Thyroid gland (tissue), 4 donors: ENCODE results near the gene RRP9. TPM values are rescaled to one million over a fixed set of nuclear protein-coding genes. Genes with fewer than 3 reads are reported as not detected.

Source experiments
- DNase-seq, 2 donors: peaks; one replicate each; pipeline ENCODE4 v3.0.0-alpha.2; 2019
- H3K27ac ChIP-seq, 3 donors: fragments of 200-600 bp; sonication (generic); 1 replicate in 2 of 3; 2 replicates in 1 of 3; pipeline ENCODE4 v1.5.1; 2016 to 2019; ENCODE audit warnings: mild to moderate bottlenecking in 1 of 3, moderate library complexity in 1 of 3
- H3K27me3 ChIP-seq: fragments of 200-600 bp; sonication (generic); one replicate; pipeline ENCODE4 v1.5.1; 2019
- H3K36me3 ChIP-seq, 2 donors: fragments of 200-600 bp; sonication (generic); one replicate each; pipeline ENCODE4 v1.5.1; 2016 to 2019
- H3K4me1 ChIP-seq, 2 donors: fragments of 200-600 bp; sonication (generic); one replicate each; pipeline ENCODE4 v1.5.1; 2017 to 2019
- H3K4me3 ChIP-seq, 3 donors: fragments of 200-600 bp; sonication (generic); replicated peaks in 1 of 3; 1 replicate in 2 of 3; 2 replicates in 1 of 3; pipeline ENCODE4 v1.5.1; 2016; ENCODE audit warnings: mild to moderate bottlenecking in 1 of 3
- H3K9me3 ChIP-seq: fragments of 200-600 bp; sonication (generic); one replicate; pipeline ENCODE4 v1.5.1; 2017
- POLR2A ChIP-seq, 2 donors: fragments of 450-650 bp; IDR thresholded peaks; one replicate each; pipeline ENCODE4 v1.6.1; 2017; ENCODE audit warnings: antibody characterized with exemption in 2 of 2, mild to moderate bottlenecking in 2 of 2, moderate library complexity in 1 of 2
- WGBS, 2 donors: methylation state at CpG; one replicate each; pipeline ENCODE4 v1.1.5; 2017; 5-methylcytosine and 5-hydroxymethylcytosine counted together
- intact Hi-C: fragments of 100-400 bp; cut with DNase I; formaldehyde crosslinking; loops from one replicate; pipeline ENCODE4 v1.15.1; 2023
- total RNA-seq, 4 donors: library from RNA; depleted of rRNA; stranded (reverse); fragments of >200 nt; gene quantifications; one replicate each; pipeline ENCODE4 v1.2.3, GENCODE V29; 2016
- TF ChIP-seq, protein P1 (sequence below), 6 experiments: fragments of 200-600 bp in 3 of 6; fragments of 450-650 bp in 3 of 6; sonication (generic) in 3 of 6; IDR thresholded peaks; one replicate each; pipeline ENCODE4 v1.5.1; 2016 to 2019; ENCODE audit warnings: antibody characterized with exemption in 6 of 6, mild to moderate bottlenecking in 2 of 6, inconsistent platforms in 1 of 6, moderate library complexity in 1 of 6

Gene RRP9
- total RNA-seq, 4 donors from 2014 or later, result 7.3 to 14.4 (median 11.9) TPM

DNA sequence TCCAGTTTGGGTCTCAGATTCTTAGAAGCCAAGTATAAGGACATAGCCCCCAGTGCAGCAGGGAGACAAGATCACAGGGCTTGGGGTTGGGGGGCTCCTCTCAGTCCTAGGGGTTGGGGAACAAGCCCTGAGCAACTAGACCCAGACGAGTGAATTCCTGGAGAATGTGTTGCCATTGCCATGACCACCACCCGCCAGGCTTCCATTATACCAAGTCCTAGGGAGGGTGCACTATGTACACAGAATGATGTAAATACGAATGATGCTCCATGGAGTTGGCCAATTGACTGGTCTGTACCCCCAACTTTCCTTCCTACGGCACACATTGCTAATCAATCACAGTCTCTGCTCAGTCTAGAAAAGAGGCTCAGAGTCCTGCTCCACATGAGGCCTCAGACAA, 47.3 kb downstream of the RRP9 start:
- no peak for DNase-seq
- no peak overlapping the region for H3K4me3 ChIP-seq
- H3K27me3 ChIP-seq, result no peaks in the 10 kb centered on the region
- H3K36me3 ChIP-seq, result no peaks in the 10 kb centered on the region
- H3K4me1 ChIP-seq, result no peaks in the 10 kb centered on the region
- WGBS, 2 donors, result 80 to 90% methylated on average over 4 of the region's 4 CpGs
- no peak for TF ChIP-seq POLR2A (IDR thresholded peaks at IDR 0.05)
- TF ChIP-seq, protein P1, sequence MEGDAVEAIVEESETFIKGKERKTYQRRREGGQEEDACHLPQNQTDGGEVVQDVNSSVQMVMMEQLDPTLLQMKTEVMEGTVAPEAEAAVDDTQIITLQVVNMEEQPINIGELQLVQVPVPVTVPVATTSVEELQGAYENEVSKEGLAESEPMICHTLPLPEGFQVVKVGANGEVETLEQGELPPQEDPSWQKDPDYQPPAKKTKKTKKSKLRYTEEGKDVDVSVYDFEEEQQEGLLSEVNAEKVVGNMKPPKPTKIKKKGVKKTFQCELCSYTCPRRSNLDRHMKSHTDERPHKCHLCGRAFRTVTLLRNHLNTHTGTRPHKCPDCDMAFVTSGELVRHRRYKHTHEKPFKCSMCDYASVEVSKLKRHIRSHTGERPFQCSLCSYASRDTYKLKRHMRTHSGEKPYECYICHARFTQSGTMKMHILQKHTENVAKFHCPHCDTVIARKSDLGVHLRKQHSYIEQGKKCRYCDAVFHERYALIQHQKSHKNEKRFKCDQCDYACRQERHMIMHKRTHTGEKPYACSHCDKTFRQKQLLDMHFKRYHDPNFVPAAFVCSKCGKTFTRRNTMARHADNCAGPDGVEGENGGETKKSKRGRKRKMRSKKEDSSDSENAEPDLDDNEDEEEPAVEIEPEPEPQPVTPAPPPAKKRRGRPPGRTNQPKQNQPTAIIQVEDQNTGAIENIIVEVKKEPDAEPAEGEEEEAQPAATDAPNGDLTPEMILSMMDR (IDR thresholded peaks at IDR 0.05), result no peak
- H3K27ac ChIP-seq, result no peak overlapping the region
- intact Hi-C loops, result no loop called here
- H3K9me3 ChIP-seq, result no peaks in the 10 kb centered on the region

DNA sequence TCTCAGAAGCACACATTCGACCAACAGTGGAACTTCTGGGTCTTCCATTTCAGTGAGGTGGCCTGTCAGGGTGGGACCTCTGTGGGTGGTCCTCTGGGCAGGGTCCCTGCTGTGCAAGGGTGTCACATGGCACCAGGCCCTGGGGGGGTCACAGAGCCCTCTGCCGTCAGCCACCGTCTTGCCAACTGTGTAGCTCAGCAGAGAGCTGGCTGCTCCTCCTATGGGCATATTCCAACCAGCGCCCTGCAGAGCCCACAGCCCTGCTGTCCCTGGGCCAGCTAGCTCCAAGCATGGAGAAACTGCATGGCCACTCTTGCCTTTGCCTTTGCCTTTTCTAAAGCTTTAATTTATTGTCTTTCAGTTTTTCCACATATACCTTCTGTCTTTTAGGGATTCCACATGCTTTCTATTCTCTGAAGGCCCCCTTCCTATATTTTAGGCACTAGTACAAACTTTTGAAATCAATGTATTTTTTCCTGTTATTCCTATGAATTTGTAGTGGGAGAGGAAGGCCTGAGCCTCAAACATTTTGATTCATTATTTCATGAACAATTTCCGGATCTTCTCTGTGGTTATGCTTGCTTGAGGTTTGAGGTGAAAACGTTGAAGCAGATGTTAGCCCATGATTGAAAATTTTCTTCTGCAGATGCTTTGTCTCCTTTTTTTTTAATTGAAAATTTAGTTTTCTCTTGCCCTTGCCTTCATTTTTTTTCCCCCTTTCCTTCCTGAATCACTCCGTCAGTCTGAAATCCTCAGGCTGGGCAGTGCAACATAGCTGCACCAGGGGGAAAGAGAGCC, 50.3 kb downstream of the RRP9 start:
- no peaks in the 10 kb centered on the region for H3K4me1 ChIP-seq
- TF ChIP-seq POLR2A (IDR thresholded peaks at IDR 0.05), result no peak
- TF ChIP-seq, protein P1 (IDR thresholded peaks at IDR 0.05), result no peak
- no peak overlapping the region for H3K27ac ChIP-seq
- H3K36me3 ChIP-seq, result no peaks in the 10 kb centered on the region
- H3K27me3 ChIP-seq, result no peaks in the 10 kb centered on the region
- intact Hi-C loops, result no loop called here
- DNase-seq, result no peak
- 76 to 83% methylated on average over 7 of the region's 7 CpGs for WGBS, 2 donors
- H3K4me3 ChIP-seq, result no peak overlapping the region
- no peaks in the 10 kb centered on the region for H3K9me3 ChIP-seq

DNA sequence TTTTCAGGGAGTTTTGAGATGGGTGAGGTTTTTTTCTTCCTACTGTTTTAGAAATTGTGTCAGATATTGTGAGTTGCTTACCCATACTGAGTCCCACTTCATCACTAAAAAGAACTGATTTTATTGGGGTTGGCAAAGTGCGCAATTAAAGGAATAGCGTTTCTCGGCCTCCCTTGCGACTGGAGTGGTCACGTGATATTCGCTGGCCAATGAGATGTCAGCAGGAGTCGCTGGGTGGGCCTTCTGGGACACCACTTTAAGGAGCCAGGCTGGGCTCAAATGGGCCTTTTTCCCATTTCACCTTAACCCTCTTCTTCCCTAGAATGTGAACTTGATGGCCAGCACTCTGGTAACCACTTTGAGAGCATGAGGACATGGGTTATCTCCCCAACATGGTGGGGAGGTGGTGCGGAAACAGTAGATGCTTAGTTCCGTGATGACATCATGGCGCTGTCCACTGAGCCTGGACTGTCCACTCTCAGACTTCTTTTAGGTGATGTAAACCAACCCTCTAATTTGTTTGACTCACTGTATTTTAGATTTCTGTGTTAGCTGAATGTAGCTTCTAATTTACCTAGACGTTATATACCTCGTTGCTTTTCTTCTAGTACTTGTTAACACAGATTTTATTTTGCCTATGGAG, 53.1 kb downstream of the RRP9 start:
- intact Hi-C loops, result no loop called here
- WGBS, 2 donors, result 94 to 97% methylated on average over 12 of the region's 12 CpGs

DNA sequence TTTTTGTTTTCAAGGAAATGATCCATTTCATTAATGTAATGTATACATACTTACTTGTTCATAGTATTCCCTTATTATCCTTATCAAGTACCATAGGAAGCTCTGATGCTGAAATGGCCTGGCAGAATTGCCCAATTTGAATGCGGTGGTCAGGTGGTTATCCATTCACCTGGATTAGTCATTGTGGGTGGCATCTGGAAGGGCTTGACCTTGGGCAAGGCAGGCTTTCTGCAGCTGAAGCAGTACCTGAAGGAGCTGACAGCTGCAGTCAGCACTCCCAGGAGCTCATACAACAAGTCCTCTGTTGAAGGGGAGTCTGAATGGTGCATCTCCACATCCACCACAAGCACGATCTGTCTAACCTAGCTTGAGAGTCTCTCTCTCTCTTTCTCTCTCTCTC, 54.1 kb downstream of the RRP9 start:
- WGBS, 2 donors, result 94 to 97% methylated on average over 2 of the region's 2 CpGs
- intact Hi-C loops, result no loop called here
- no peaks in the 10 kb centered on the region for H3K9me3 ChIP-seq
- H3K36me3 ChIP-seq, result no peaks in the 10 kb centered on the region
- H3K4me1 ChIP-seq, result no peaks in the 10 kb centered on the region
- TF ChIP-seq, protein P1 (IDR thresholded peaks at IDR 0.05), result no peak
- TF ChIP-seq POLR2A (IDR thresholded peaks at IDR 0.05), result no peak
- DNase-seq, result no peak
- no peak overlapping the region for H3K4me3 ChIP-seq
- no peaks in the 10 kb centered on the region for H3K27me3 ChIP-seq
- H3K27ac ChIP-seq, result no peak overlapping the region

More for the DNA sequence above, 53.1 kb downstream of the RRP9 start:
- no peak for DNase-seq
- no peaks in the 10 kb centered on the region for H3K27me3 ChIP-seq
- no peaks in the 10 kb centered on the region for H3K36me3 ChIP-seq
- H3K4me1 ChIP-seq, result no peaks in the 10 kb centered on the region
- no peak overlapping the region for H3K27ac ChIP-seq
- no peaks in the 10 kb centered on the region for H3K9me3 ChIP-seq
- TF ChIP-seq POLR2A (IDR thresholded peaks at IDR 0.05), result no peak
- TF ChIP-seq, protein P1 (IDR thresholded peaks at IDR 0.05), result no peak
- no peak overlapping the region for H3K4me3 ChIP-seq

DNA sequence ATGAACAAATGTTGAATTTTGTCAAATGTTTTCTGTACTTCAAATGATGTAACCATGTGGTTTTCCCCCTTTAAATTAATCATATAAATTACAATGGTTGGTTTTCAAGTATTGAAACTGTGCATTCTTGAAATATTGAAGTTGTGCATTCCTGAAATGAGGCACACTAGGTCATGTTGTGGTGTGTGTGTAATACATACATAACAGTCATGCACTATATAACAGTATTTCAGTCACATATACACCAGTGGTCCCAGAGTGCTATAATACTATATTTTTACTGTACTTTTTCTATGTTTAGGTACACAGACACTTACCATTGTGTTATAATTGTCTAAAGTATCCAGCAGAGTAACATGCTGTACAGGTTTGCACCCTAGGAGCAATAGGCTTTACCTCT, 55.3 kb downstream of the RRP9 start:
- TF ChIP-seq POLR2A (IDR thresholded peaks at IDR 0.05), result no peak
- TF ChIP-seq, protein P1 (IDR thresholded peaks at IDR 0.05), result no peak
- Histone ChIP-seq H3K36me3 (no peaks in the 10 kb centered on the region), H3K27me3 (no peaks in the 10 kb centered on the region), H3K4me3 (no peak overlapping the region), H3K27ac (no peak overlapping the region), H3K9me3 (no peaks in the 10 kb centered on the region), H3K4me1 (no peaks in the 10 kb centered on the region)
- DNase-seq, result no peak
- intact Hi-C loops, result no loop called here
